Endothelial cell of umbilical vein (primary cell): Measurements from ENCODE around the gene DAZAP1. TPM values are rescaled to one million over a fixed set of nuclear protein-coding genes. Genes with fewer than 3 reads are reported as not detected.

Experiments
- BruUV-seq: library from RNA; stranded (reverse); fragments of 400-500 nt; replicated peaks from 2 replicates; lab custom pipeline; 2021; lab: Mats Ljungman, UMichigan
- CTCF ChIA-PET: fragments of 300-600, 350-600 bp; sonication (Branson Sonifier 250); formaldehyde crosslinking; loops from one replicate; lab custom pipeline; 2021; ENCODE audit warnings: antibody characterized with exemption, inconsistent platforms; lab: Charles Lee
- POLR2A ChIA-PET: fragments of 300-600, 350-600 bp; sonication (Branson Sonifier 250); formaldehyde crosslinking; loops from one replicate; lab custom pipeline; 2021; ENCODE audit warnings: antibody characterized with exemption, inconsistent platforms; lab: Charles Lee
- DNase-seq: peaks from one replicate; pipeline ENCODE4 v3.0.0-alpha.2; 2011; ENCODE audit warnings: low read depth, low spot score
- FAIRE-seq: peaks from 2 replicates; lab custom pipeline; 2011; peaks lifted over from hg19 to GRCh38; lab: Jason Lieb, UNC
- H2AFZ ChIP-seq: 2 replicates; pipeline ENCODE4 v1.6.0; 2012; ENCODE audit warnings: low read depth, low read length, control low read depth, inconsistent platforms
- H3K27ac ChIP-seq: 2 replicates; pipeline ENCODE4 v1.5.1; 2011; ENCODE audit warnings: low read depth, mild to moderate bottlenecking, control low read depth, low read length, moderate library complexity; ENCODE audit not compliant: insufficient read depth
- H3K27me3 ChIP-seq, 2 experiments: 2 replicates each; pipeline versions ENCODE4 v1.6.0 to v1.6.1; 2011; ENCODE audit warnings: low read length in 2 of 2, mixed read lengths in 1 of 2; ENCODE audit not compliant: control insufficient read depth in 2 of 2, insufficient read depth in 2 of 2
- H3K36me3 ChIP-seq, 2 experiments: 2 replicates in 1 of 2; 3 replicates in 1 of 2; pipeline ENCODE4 v1.5.1; 2011; ENCODE audit warnings: low read length in 2 of 2, mild to moderate bottlenecking in 1 of 2, moderate library complexity in 1 of 2; ENCODE audit not compliant: control insufficient read depth in 2 of 2, insufficient read depth in 2 of 2; ENCODE audit errors: extremely low read depth in 1 of 2
- H3K4me1 ChIP-seq: 3 replicates; pipeline ENCODE4 v1.5.1; 2011; ENCODE audit warnings: mild to moderate bottlenecking, low read length; ENCODE audit not compliant: control insufficient read depth, insufficient read depth; ENCODE audit errors: extremely low read depth
- H3K4me2 ChIP-seq: 2 replicates; pipeline ENCODE4 v1.6.1; 2011; ENCODE audit warnings: low read length, control low read depth, mixed read lengths; ENCODE audit not compliant: insufficient read depth
- H3K4me3 ChIP-seq, 3 experiments: fragments of 200-600 bp in 1 of 3; sonication (generic), shearing (Covaris generic) in 1 of 3; replicated peaks in 1 of 3; 2 replicates each; pipeline ENCODE4 v1.5.1; 2011 to 2016; ENCODE audit warnings: control low read depth in 3 of 3, low read length in 3 of 3, mild to moderate bottlenecking in 2 of 3, inconsistent platforms in 1 of 3, low read depth in 1 of 3, moderate library complexity in 1 of 3; ENCODE audit not compliant: insufficient read depth in 1 of 3
- H3K79me2 ChIP-seq: 2 replicates; pipeline ENCODE4 v1.6.0; 2012; ENCODE audit warnings: low read length, inconsistent platforms; ENCODE audit not compliant: control insufficient read depth, insufficient read depth
- H3K9ac ChIP-seq: replicated peaks from 2 replicates; pipeline ENCODE3; 2011; ENCODE audit warnings: low read length, control low read depth; ENCODE audit not compliant: insufficient read depth; ENCODE audit errors: extremely low read depth
- H3K9me1 ChIP-seq: replicated peaks from 3 replicates; pipeline ENCODE4 v1.6.0; 2011; ENCODE audit warnings: mild to moderate bottlenecking, low read length; ENCODE audit not compliant: control insufficient read depth, insufficient read depth; ENCODE audit errors: extremely low read depth
- H3K9me3 ChIP-seq: replicated peaks from 2 replicates; pipeline ENCODE4 v1.5.1; 2012; ENCODE audit warnings: low read length, inconsistent platforms; ENCODE audit not compliant: control insufficient read depth, insufficient read depth
- H4K20me1 ChIP-seq: replicated peaks from 2 replicates; pipeline ENCODE3; 2011; ENCODE audit warnings: mild to moderate bottlenecking, low read length; ENCODE audit not compliant: control insufficient read depth, insufficient read depth; ENCODE audit errors: extremely low read depth
- CTCF ChIP-seq, 2 donors: IDR thresholded peaks; 1 replicate in 1 of 2; 2 replicates in 1 of 2; pipeline ENCODE4 v1.5.1; 2011; ENCODE audit warnings: low read length in 2 of 2, mild to moderate bottlenecking in 2 of 2, moderate library complexity in 2 of 2, control low read depth in 1 of 2, inconsistent platforms in 1 of 2, low read depth in 1 of 2; ENCODE audit not compliant: insufficient read depth in 1 of 2; ENCODE audit errors: extremely low read depth in 1 of 2
- EZH2 ChIP-seq: IDR thresholded peaks from 2 replicates; pipeline ENCODE4 v1.6.1; 2012; ENCODE audit warnings: borderline replicate concordance, low read depth, mild to moderate bottlenecking, moderate library complexity, low read length, inconsistent platforms; ENCODE audit not compliant: severe bottlenecking
- FOS ChIP-seq: IDR thresholded peaks from 2 replicates; pipeline ENCODE4 v1.6.1; 2011; ENCODE audit warnings: mild to moderate bottlenecking, low read length, moderate library complexity, borderline replicate concordance; ENCODE audit not compliant: insufficient read depth
- GATA2 ChIP-seq: IDR thresholded peaks from 2 replicates; pipeline ENCODE4 v1.7.0; 2011; ENCODE audit warnings: low read depth, mild to moderate bottlenecking, moderate library complexity, mixed read lengths, low read length; ENCODE audit not compliant: insufficient read length, insufficient read depth
- MYC ChIP-seq: IDR thresholded peaks from one replicate; pipeline ENCODE4 v1.6.1; 2011; ENCODE audit warnings: mild to moderate bottlenecking, low read depth, low read length
- dilution Hi-C: fragments of 300-500 bp; cut with MboI; formaldehyde crosslinking; loops from one replicate; pipeline ENCODE4 v1.15.0; 2019; ENCODE audit warnings: low sequenced_read_pairs; ENCODE audit not compliant: extremely low pct_ligation_motif_present
- intact Hi-C: fragments of 100-400 bp; cut with micrococcal nuclease; formaldehyde crosslinking; loops from one replicate; pipeline ENCODE4 v1.10.0; 2022
- polyA plus RNA-seq, 4 experiments: library from polyadenylated mRNA; depleted of rRNA in 3 of 4; stranded (reverse) in 3 of 4; unstranded in 1 of 4; fragments of >200 nt; gene quantifications; 2 replicates each; pipeline versions ENCODE4 v1.2.1 to v1.2.3, GENCODE V29; 2011 to 2012; ENCODE audit warnings: missing spikeins in 1 of 4
- total RNA-seq: library from RNA; stranded (reverse); gene quantifications from 2 replicates; pipeline ENCODE4 v1.2.3, GENCODE V29; 2021

DAZAP1 gene
- total and polyA plus RNA-seq, 2 donors (not counting 3 experiments of a cell fraction or from before 2014, with no cell fraction given), result 50.1 to 187 TPM

GRCh38 chr19:1434040-1434366 lies 26.6 kb downstream of the DAZAP1 start:
- DNase-seq (no peak), FAIRE-seq (no peak)
- Histone ChIP-seq H3K9ac (no peak overlapping the region), H3K27me3 (no peaks in the 10 kb centered on the region), H3K9me1 (no peaks in the 10 kb centered on the region), H3K4me3 (no peak overlapping the region), H3K79me2 (peaks cover 8% of the 10 kb centered on the region), H3K4me1 (no peaks in the 10 kb centered on the region), H3K36me3 (peaks cover 0 to 47% of the 10 kb centered on the region in 2 experiments), H3K9me3 (no peaks in the 10 kb centered on the region), H3K4me2 (no peak overlapping the region), H4K20me1 (no peaks in the 10 kb centered on the region), H2AFZ (no peak overlapping the region), H3K27ac (no peak overlapping the region)
- intact Hi-C loops, result no loop called here
- dilution Hi-C loops, result no loop called here
- CTCF ChIA-PET, result no interaction called here
- TF ChIP-seq FOS, result no peak
- no TSS peak for BruUV-seq
- POLR2A ChIA-PET, result no interaction called here

- CTCF ChIA-PET, result no interaction called here
- intact Hi-C loops, result no loop called here
- Histone ChIP-seq H3K9me1 (no peaks in the 10 kb centered on the region), H3K27me3 (no peaks in the 10 kb centered on the region), H2AFZ (no peak overlapping the region), H3K79me2 (peaks cover 14% of the 10 kb centered on the region), H3K4me1 (peaks cover 2% of the 10 kb centered on the region), H3K4me2 (no peak overlapping the region), H3K9me3 (no peaks in the 10 kb centered on the region), H4K20me1 (no peaks in the 10 kb centered on the region), H3K36me3 (peaks cover 0 to 41% of the 10 kb centered on the region in 2 experiments), H3K4me3 (no peak overlapping the region), H3K27ac (no peak overlapping the region), H3K9ac (no peak overlapping the region)
- no peak for DNase-seq
- FAIRE-seq, result no peak
- dilution Hi-C loops, result no loop called here
- BruUV-seq, result no TSS peak
- POLR2A ChIA-PET, result no interaction called here
- TF ChIP-seq FOS (no peak), GATA2 (no peak), CTCF (IDR thresholded peaks at IDR 0.05; ENCODE audit: extremely low read depth in 1 of 2, insufficient read depth in 1 of 2, low read depth in 1 of 2, low read length in 2 of 2) (no peak), EZH2 (no peak), MYC (no peak)
These were observed 27.2 kb downstream of the DAZAP1 start for GRCh38 chr19:1434577-1435060.
